OCI-LY1 (cell line): ENCODE measurements around the gene GRB14.

Experiments used
- H2AFZ ChIP-seq: fragments of 200-600 bp; sonication (generic), shearing (Covaris generic); 2 replicates; pipeline ENCODE4 v1.6.0; 2014; ENCODE audit warnings: antibody characterized with exemption, mild to moderate bottlenecking, low read length
- H3F3A ChIP-seq: fragments of 200-600 bp; sonication (generic), shearing (Covaris generic); 2 replicates; pipeline ENCODE4 v1.6.0; 2014; ENCODE audit warnings: mild to moderate bottlenecking, antibody characterized with exemption, low read length, moderate library complexity; ENCODE audit not compliant: insufficient read depth
- H3K27ac ChIP-seq: fragments of 200-600 bp; sonication (generic); 2 replicates; pipeline ENCODE4 v1.5.1; 2014; ENCODE audit warnings: low read length, mixed run types, mild to moderate bottlenecking, low read depth; ENCODE audit not compliant: poor library complexity, severe bottlenecking
- H3K27me3 ChIP-seq: fragments of 200-600 bp; sonication (generic); 2 replicates; pipeline ENCODE4 v1.6.0; 2014; ENCODE audit warnings: antibody characterized with exemption, mild to moderate bottlenecking, low read length, moderate library complexity; ENCODE audit not compliant: insufficient read depth
- H3K36me3 ChIP-seq: fragments of 200-600 bp; sonication (generic); 2 replicates; pipeline ENCODE4 v1.6.1; 2014; ENCODE audit warnings: mild to moderate bottlenecking, antibody characterized with exemption, low read length, moderate library complexity, mixed read lengths; ENCODE audit not compliant: insufficient read depth
- H3K4me1 ChIP-seq: fragments of 200-600 bp; sonication (generic); 2 replicates; pipeline ENCODE4 v1.5.1; 2014; ENCODE audit warnings: mild to moderate bottlenecking, low read length, moderate library complexity; ENCODE audit not compliant: insufficient read depth, severe bottlenecking
- H3K4me2 ChIP-seq: fragments of 200-600 bp; sonication (generic), shearing (Covaris generic); 2 replicates; pipeline ENCODE4 v1.6.1; 2014; ENCODE audit warnings: low read length
- H3K4me3 ChIP-seq: fragments of 200-600 bp; sonication (generic); 2 replicates; pipeline ENCODE4 v1.5.1; 2014; ENCODE audit warnings: low read length, low read depth, mild to moderate bottlenecking, mixed read lengths; ENCODE audit not compliant: poor library complexity, severe bottlenecking
- H3K79me2 ChIP-seq: fragments of 200-600 bp; shearing (Covaris generic); 2 replicates; pipeline ENCODE4 v1.6.1; 2016; ENCODE audit warnings: mixed run types, low read length, mixed read lengths; ENCODE audit not compliant: insufficient read depth
- H3K9ac ChIP-seq: fragments of 200-600 bp; sonication (generic), shearing (Covaris generic); 2 replicates; pipeline ENCODE4 v1.6.1; 2014; ENCODE audit warnings: mild to moderate bottlenecking, low read length, mixed read lengths
- H3K9me2 ChIP-seq: fragments of 200-600 bp; sonication (generic), shearing (Covaris generic); 2 replicates; pipeline ENCODE4 v1.6.1; 2014; ENCODE audit warnings: low read depth, mild to moderate bottlenecking, low read length, mixed read lengths
- H3K9me3 ChIP-seq: fragments of 200-600 bp; shearing (Covaris generic); 2 replicates; pipeline ENCODE4 v1.6.1; 2014; ENCODE audit warnings: low read length, mixed read lengths
- H4K20me1 ChIP-seq: fragments of 200-600 bp; sonication (generic), shearing (Covaris generic); 2 replicates; pipeline ENCODE4 v1.6.0; 2016; ENCODE audit warnings: mild to moderate bottlenecking, low read length; ENCODE audit not compliant: insufficient read depth
- CTCF ChIP-seq: fragments of 200-600 bp; sonication (generic), shearing (Covaris generic); IDR thresholded peaks from 2 replicates; pipeline ENCODE4 v1.5.1; 2017; ENCODE audit warnings: mild to moderate bottlenecking, antibody characterized with exemption, low read length, moderate library complexity, mixed read lengths
- EZH2 ChIP-seq: fragments of 200-600 bp; sonication (generic), shearing (Covaris generic); IDR thresholded peaks from 2 replicates; pipeline ENCODE4 v1.8.0; 2017; ENCODE audit warnings: borderline replicate concordance, mixed run types, mild to moderate bottlenecking, antibody characterized with exemption, low read length, moderate library complexity, mixed read lengths

Gene GRB14

GRCh38 chr2:164515734-164516133 lies 105.5 kb downstream of the GRB14 start:
- H3K4me3 ChIP-seq, result no peak overlapping the region
- no peak overlapping the region for H3K4me2 ChIP-seq
- no peaks in the 10 kb centered on the region for H3K79me2 ChIP-seq
- no peak for TF ChIP-seq EZH2
- TF ChIP-seq CTCF, result no peak
- no peaks in the 10 kb centered on the region for H3K36me3 ChIP-seq
- no peaks in the 10 kb centered on the region for H4K20me1 ChIP-seq
- H3K9me2 ChIP-seq, result no peaks in the 10 kb centered on the region
- no peaks in the 10 kb centered on the region for H3K4me1 ChIP-seq
- H3K9me3 ChIP-seq, result no peaks in the 10 kb centered on the region
- H3F3A ChIP-seq, result no peaks in the 10 kb centered on the region
- H2AFZ ChIP-seq, result no peak overlapping the region
- H3K27me3 ChIP-seq, result no peaks in the 10 kb centered on the region
- H3K9ac ChIP-seq, result no peak overlapping the region
- no peak overlapping the region for H3K27ac ChIP-seq

GRCh38 chr2:164515030-164515429 lies 106.3 kb downstream of the GRB14 start:
- H3K79me2 ChIP-seq, result no peaks in the 10 kb centered on the region
- no peak overlapping the region for H3K9ac ChIP-seq
- no peaks in the 10 kb centered on the region for H3K4me1 ChIP-seq
- no peaks in the 10 kb centered on the region for H3K36me3 ChIP-seq
- no peak overlapping the region for H3K4me2 ChIP-seq
- no peaks in the 10 kb centered on the region for H3F3A ChIP-seq
- no peaks in the 10 kb centered on the region for H3K9me2 ChIP-seq
- no peaks in the 10 kb centered on the region for H3K27me3 ChIP-seq
- H4K20me1 ChIP-seq, result no peaks in the 10 kb centered on the region
- no peak overlapping the region for H2AFZ ChIP-seq
- H3K9me3 ChIP-seq, result no peaks in the 10 kb centered on the region
- H3K27ac ChIP-seq, result no peak overlapping the region
- H3K4me3 ChIP-seq, result no peak overlapping the region
- TF ChIP-seq EZH2, result no peak
- TF ChIP-seq CTCF, result no peak

- no peaks in the 10 kb centered on the region for H3K9me2 ChIP-seq
- no peaks in the 10 kb centered on the region for H3K27me3 ChIP-seq
- TF ChIP-seq CTCF, result no peak
- TF ChIP-seq EZH2, result no peak
- H3K79me2 ChIP-seq, result no peaks in the 10 kb centered on the region
- no peaks in the 10 kb centered on the region for H3K4me1 ChIP-seq
- no peak overlapping the region for H3K4me2 ChIP-seq
- no peak overlapping the region for H3K4me3 ChIP-seq
- no peaks in the 10 kb centered on the region for H3K36me3 ChIP-seq
- no peak overlapping the region for H3K27ac ChIP-seq
- no peaks in the 10 kb centered on the region for H4K20me1 ChIP-seq
- no peaks in the 10 kb centered on the region for H3K9me3 ChIP-seq
- no peak overlapping the region for H2AFZ ChIP-seq
- no peak overlapping the region for H3K9ac ChIP-seq
- no peaks in the 10 kb centered on the region for H3F3A ChIP-seq
Measured at GRCh38 chr2:164514491-164514890, 106.8 kb downstream of the GRB14 start.
